ENCODE data around the gene DOLK. TPM values are rescaled to one million over a fixed set of nuclear protein-coding genes. Genes with fewer than 3 reads are reported as not detected.
A peak's percentile ranks its signal among the peaks of the same experiment; 100 is the strongest.
"Not testable (repeated sequence)": the region's sequence is repeated elsewhere in the genome, so short reads cannot be mapped to it uniquely, and the experiment has no call there.

Gene DOLK
- 22.0 and 40.9 TPM in 2 replicates for total RNA-seq

DNA sequence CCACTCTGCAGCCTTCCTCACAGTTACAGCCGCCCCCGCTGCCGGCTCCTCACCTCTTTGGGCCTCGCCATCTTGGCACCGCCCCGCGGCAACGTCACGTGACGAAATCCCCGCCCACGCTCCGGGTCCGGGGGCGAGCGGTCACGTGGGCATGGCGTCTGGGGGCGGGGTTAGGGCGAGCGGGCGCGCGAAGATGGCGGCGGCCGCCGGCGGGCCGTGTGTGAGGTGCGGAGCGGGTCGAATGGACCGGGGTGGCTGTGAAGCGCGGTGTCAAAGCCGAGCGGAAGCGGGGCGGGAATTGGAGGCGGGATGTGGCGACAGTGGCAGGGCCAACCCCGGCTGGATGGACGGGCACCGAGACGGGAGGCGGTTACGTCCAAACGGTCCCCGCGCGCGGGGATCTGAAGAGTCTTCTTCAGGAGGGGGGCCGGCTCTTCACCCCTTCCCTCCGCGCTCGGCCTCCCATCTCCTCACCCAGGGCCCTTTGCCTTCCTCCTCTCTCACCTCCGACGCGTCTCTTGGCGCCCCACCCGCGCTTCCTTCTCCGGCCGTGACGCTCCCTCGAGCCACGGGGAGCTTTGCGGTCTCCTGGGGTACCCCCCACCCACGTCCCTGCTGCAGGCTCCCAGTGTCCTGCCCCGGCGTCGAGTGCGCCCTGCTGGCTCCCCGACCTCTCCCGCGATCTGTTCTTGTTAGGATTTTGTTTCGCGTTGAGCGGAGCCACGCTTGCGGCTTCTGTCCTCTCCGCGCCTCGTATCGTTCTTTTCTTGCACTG is at the start of gene DOLK, which contains the start of gene NUP188:
DOLK (minus strand) TSS at position 77 of the 775 bp plus-strand sequence. CDS start 300 bp downstream, outside the sequence.
NUP188 (plus strand) TSS at position 173 of the 775 bp plus-strand sequence; CDS start at position 194, 21 bp downstream.
- peak; percentile 92 to 93 for DNase-seq (ENCODE audit: low read depth in 2 of 2)

DNA sequence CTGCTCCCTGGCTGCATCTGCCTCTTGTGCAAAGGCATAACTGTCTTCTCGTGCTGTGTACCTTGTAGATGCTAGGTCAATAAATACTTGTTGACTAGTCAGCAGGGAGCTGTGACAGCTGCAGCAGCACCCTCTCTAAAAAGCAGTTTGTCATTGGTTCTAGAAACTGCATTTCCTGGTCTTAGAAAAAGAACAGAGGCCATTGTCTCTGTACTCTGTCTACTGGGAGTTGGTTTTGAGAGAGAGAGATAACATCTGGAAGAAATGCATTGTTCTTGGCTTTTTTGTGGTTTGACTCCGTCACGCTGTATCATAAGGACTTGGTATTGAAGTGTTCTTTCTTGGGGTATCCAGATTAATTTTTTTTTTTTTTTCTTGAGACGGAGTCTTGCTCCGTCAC is 48.4 kb upstream of the DOLK start:
- DNase-seq (ENCODE audit: low read depth in 2 of 2), result peak in 1 of 2 donors; percentile 28

- DNase-seq (ENCODE audit: low read depth in 2 of 2), result peak in 1 of 2 donors; percentile 48
Observed at GRCh38 chr9:128992995-128993394, 45.6 kb upstream of the DOLK start.

GRCh38 chr9:128987805-128988204 is 40.4 kb upstream of the DOLK start:
- DNase-seq (ENCODE audit: low read depth in 2 of 2), result peak; percentile 30 to 48

- no peak for DNase-seq (ENCODE audit: low read depth in 2 of 2)
Observed at GRCh38 chr9:128986671-128987070, 39.3 kb upstream of the DOLK start.

DNA sequence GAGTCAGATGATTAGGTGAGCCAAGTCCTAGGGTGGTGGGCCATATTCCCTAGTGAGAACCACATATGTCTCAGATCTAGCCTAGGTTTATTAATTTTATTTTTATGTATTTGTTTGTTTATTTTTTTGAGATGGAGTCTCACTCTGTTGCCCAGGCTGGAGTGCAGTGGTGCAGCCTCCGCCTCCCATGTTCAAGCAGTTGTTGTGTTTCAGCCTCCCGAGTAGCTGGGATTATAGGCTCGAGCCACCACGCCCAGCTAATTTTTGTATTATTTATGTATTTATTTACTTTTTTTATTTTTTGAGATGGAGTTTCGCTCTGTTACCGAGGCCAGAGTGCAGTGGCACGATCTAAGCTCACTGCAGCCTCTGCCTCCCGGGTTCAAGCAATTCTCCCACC is 36.1 kb upstream of the DOLK start:
- DNase-seq (ENCODE audit: low read depth in 2 of 2), result no peak

DNA sequence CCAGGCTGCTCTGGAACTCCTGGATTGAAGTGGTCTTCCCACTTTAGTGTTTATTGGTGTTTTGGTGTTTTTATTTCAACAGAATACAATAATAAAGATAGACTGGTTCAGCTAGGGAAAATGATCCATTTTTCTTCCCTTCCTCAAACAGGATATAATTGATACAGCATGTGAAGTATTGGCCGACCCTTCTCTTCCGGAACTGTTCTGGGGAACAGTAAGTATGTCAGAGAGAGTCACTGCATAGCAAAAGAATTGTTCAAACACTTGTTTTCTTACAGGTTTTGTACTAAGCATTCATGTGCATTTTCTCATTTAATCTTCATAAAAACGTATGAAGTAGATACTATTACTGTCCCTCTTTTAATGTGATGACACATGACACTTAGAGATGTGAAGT is 31.7 kb upstream of the DOLK start:
- no peak for DNase-seq (ENCODE audit: low read depth in 2 of 2)

GRCh38 chr9:128972956-128973355 is 25.6 kb upstream of the DOLK start:
- peak; percentile 40 to 76 for DNase-seq (ENCODE audit: low read depth in 2 of 2)

DNA sequence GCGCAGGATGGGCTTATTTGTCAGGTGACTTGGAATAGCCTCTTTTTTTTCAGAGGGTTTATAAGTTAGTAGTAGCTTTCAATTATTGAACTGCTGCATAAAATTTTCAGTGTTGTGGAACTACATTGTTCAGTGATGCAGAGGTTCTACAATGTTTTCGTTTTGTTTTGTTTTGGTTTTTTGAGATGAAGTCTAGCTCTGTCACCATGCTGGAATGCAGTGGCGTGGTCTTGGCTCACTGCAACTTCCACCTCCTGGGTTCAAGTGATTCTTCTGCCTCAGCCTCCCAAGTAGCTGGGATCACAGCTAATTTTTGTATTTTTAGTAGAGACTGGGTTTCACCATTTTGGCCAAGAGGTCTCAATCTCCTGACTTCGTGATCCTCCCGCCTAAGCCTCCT is 22.1 kb upstream of the DOLK start:
- no peak for DNase-seq (ENCODE audit: low read depth in 2 of 2)

- not testable (repeated sequence) for DNase-seq (ENCODE audit: low read depth in 2 of 2)
Observed at GRCh38 chr9:128961403-128961802, 14.0 kb upstream of the DOLK start.

DNA sequence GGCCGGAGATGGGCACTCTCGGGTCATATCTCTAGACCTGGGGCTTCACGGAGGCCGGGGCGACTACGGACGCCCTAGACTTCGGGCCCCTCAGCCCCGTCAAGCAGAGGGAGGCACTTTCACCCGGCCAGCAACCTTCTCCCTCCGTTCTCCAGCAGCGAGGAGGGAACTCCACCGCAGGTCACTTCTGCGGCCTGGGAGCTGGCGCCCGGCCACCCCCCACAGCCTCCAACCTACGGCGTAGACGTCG is 201 bp downstream of the DOLK start:
- DNase-seq (ENCODE audit: low read depth in 2 of 2), result no peak

DNA sequence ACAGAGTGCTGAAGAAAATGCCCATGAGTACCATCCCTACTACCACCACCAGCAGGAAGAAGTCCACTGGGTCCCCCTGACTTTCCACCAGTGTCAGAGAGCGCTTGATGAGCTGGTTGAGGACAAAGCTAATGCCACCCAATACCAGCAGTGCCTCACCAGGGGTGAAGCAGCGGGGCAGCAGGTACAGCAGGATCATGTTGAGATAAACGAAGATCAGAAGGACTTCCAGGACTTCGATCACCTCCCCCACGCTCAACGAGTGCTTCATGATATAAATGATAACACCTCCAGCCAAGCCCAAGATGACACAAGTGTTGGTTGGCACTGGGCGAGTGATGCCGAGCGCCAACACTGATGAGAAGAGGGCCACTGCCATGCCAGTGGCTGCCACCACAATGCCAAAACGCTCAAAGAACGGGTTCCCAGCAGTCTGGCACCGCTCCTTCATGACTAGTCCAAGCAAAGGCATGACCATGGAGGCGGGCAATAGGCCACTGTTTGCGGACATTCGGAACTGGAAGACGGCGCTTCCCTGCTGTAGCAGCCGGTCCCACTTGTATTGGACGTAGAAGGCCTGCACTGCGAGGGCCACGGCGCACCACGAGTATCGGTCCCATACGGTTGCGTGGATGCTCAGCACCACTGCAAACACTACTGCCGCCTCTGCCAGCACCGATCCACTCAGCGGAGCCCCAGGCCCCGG is 679 bp downstream of the DOLK start:
- peak; percentile 45 to 53 for DNase-seq (ENCODE audit: low read depth in 2 of 2)

- no peak for DNase-seq (ENCODE audit: low read depth in 2 of 2)
Observed at GRCh38 chr9:128945798-128946501, 1.5 kb downstream of the DOLK start.

- not testable (repeated sequence) for DNase-seq (ENCODE audit: low read depth in 2 of 2)
Observed at GRCh38 chr9:128944966-128945365, 2.4 kb downstream of the DOLK start.

DNA sequence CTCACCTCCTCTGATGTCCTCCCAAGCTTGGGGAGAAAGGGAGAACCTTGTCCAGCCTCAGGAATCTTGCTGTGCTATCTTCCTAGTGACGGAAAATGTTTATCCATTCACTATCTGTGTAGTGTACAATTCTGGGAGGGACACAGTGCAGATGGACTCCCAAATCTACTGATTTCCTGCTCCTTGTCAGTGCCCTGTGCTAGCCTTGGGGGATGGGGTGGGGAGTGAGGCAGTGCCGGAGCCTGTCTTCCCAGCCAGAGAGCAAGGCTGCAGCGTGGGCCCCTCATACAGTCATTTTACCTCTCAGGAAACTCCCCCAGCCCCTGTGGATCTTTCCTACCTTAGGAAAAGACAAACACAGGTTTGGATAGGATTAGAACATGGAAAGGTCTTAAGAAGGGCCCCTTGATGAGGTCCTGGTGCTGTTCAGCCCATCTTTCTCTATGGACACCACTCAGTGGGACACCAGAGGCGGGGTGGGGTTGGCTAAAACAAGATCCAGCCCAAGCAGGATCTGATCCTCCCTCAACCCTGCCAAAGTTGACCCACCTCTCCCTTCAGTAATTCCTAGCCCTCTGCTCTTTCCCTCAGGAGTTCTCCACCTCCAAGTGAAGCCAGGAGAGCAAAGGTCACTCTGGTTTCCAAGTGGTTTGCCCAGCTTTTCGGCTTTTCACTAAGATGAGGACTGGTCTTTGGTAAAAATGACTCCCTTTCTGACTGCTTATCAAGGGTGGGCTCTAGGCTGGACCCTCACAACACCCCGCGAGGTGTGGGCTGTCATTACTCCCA is 3.4 kb downstream of the DOLK start:
- no peak for DNase-seq (ENCODE audit: low read depth in 2 of 2)

DNA sequence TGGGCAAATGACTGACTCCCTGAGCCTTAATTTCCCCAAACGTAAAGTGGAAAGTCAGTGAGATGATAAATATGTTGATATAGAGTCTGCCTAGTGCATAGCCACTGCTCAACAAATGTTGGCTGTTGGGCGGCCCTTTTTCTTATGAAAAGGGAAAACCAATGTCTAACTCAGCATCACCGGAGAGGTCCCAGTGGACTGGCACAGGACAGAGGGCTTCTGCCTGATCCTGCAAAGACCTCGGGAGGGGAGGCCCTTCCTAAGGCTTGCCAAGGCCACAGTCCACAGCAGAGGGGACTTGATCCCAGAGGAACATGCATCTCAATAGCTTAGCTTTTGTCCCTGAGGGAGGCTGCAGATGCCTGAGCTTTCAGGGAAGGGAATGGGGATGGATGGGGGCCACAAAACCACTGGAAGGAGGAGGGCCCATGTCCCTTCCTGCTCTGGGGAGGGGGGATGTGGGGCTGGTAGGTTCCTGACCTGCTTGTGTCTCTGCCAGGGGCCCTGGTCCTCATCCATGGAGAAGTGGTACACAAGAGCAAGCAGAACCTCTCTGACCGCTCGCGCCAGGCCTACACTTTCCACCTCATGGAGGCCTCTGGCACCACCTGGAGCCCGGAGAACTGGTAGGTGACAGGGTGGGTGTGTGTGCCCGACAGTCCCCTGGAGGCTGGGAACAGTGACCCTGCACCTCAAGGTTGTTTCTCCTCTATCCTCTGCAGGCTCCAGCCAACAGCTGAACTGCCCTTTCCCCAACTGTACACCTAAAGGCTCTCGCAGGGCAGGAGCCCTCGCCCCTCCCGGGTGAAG is 6.3 kb downstream of the DOLK start:
- no peak for DNase-seq (ENCODE audit: low read depth in 2 of 2)

DNA sequence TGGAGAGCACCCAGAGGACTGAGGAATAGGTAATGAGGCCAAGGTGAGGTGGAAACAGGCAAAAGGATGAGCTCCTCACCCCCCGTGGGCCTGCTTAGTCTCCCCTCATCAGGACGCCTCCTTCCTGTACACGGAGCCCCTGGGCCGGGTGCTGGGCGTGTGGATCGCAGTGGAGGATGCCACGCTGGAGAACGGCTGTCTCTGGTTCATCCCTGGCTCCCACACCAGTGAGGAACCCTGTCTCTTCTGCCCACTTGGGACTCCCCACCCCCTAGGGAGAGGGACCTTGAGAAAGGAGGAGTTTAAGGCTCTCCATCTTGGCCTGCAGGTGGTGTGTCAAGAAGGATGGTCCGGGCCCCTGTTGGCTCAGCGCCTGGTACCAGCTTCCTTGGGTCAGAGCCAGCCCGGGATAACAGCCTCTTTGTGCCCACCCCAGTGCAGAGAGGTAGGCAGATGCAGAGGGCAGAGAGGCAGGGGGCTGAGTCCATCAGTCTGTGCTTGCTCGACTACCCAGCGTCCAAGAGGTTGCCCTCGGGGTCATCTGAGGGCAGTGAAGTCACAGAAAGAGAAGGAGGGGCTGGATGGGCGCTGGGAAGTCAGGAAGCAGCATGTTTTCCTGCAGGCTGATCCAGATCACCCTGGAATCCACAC is 7.0 kb downstream of the DOLK start:
- peak; percentile 47 for DNase-seq (ENCODE audit: low read depth in 2 of 2)

DNA sequence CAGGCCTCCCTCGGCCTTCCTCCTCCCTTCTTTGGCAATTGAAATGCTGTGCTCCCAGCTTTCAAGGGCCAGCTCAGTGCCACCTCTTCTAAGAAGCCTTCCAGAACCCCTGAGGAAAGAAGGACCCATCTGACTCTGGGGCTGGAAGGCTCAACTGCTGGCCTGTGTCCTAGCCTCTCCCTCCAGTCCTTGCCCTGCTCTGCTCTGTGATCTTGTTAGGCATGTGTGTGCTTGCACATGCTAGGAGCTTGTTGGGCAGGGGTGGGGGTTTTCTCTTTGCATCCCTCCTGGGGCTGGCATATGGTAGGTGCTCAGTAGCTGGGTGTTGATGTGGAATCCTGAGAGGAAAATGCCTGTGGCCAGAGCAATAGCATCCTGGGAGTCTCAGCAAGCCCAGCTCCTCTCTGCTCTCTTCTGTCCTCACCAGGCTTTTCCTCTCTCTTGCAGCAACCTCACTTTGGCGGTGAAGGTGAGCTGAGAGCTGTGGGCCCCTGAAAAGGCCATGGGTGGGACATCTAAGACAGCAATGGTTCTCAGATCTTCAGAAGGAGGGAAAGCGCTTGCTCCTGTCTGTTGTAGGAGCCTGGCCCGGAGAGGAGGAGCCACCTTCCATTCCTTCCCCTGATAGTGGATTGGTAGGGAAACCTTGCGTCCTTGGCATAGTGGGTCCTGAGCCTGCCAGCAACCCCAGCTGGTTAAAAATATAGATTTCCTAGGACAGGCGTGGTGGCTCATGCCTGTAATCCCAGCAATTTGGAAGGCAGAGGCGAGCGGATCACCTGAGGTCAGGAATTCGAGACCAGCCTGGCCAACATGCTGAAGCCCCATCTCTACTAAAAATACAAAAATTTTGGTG is 9.9 kb downstream of the DOLK start:
- no peak for DNase-seq (ENCODE audit: low read depth in 2 of 2)

- DNase-seq (ENCODE audit: low read depth in 2 of 2), result no peak
Observed at GRCh38 chr9:128936171-128936865, 11.1 kb downstream of the DOLK start.
